Thyroid gland (tissue), 4 donors: ENCODE data around the gene SCO2.

Experiments used
- POLR2A ChIP-seq, 2 donors: fragments of 450-650 bp; IDR thresholded peaks; one replicate each; pipeline ENCODE4 v1.6.1; 2017; ENCODE audit warnings: antibody characterized with exemption in 2 of 2, mild to moderate bottlenecking in 2 of 2, moderate library complexity in 1 of 2
- TF ChIP-seq, protein P1 (sequence below), 6 experiments: fragments of 200-600 bp in 3 of 6; fragments of 450-650 bp in 3 of 6; sonication (generic) in 3 of 6; IDR thresholded peaks; one replicate each; pipeline ENCODE4 v1.5.1; 2016 to 2019; ENCODE audit warnings: antibody characterized with exemption in 6 of 6, mild to moderate bottlenecking in 2 of 6, inconsistent platforms in 1 of 6, moderate library complexity in 1 of 6

DNA sequence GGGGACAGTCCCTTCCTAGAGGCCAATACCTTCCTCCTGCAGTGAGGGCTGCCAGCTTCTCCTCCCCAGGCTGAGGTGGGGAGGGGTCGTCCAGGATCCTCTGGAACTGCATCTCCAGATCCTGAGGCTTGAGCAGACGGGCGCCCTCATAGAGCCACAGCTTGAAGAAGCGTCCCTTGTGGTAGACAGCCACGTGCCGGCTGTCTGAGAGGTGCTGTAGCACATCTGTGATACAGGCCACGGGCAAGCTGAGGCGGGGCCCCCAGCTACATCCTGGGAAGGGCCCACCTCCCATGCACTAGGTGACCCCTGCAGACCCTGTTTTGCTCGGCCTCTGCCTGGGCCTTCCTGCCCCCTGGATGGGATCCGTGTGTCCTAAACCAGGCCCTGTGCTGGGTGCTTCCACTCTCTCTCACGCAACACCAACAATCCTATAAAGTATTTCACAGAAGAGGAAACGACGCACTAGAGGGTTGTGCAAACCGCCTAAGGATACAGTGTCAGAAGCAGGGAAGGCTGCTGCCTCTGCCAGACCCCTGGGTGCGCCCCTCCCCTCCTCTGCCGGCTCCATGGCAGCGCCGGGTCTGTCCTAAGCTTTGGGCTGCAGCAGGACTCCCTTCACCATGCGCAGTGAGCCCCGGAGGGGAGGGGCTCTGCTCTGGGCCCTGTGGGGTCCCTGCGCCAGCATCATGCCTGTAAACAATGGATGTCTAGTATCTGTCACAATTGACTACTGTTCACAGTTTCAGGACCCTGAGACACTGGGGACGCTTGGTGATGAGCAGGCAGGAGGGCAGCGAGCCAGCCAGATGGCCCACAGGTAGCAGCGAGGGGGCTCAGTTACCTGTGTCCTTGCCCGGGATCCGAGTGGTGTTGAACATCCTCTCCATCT lies 48.3 kb upstream of the SCO2 start:
- no peak for TF ChIP-seq POLR2A (IDR thresholded peaks at IDR 0.05)
- TF ChIP-seq, protein P1, sequence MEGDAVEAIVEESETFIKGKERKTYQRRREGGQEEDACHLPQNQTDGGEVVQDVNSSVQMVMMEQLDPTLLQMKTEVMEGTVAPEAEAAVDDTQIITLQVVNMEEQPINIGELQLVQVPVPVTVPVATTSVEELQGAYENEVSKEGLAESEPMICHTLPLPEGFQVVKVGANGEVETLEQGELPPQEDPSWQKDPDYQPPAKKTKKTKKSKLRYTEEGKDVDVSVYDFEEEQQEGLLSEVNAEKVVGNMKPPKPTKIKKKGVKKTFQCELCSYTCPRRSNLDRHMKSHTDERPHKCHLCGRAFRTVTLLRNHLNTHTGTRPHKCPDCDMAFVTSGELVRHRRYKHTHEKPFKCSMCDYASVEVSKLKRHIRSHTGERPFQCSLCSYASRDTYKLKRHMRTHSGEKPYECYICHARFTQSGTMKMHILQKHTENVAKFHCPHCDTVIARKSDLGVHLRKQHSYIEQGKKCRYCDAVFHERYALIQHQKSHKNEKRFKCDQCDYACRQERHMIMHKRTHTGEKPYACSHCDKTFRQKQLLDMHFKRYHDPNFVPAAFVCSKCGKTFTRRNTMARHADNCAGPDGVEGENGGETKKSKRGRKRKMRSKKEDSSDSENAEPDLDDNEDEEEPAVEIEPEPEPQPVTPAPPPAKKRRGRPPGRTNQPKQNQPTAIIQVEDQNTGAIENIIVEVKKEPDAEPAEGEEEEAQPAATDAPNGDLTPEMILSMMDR (IDR thresholded peaks at IDR 0.05), result no peak
